Panc1 (cell line): ENCODE measurements around the gene EHMT2. TPM values are rescaled to one million over a fixed set of nuclear protein-coding genes. Genes with fewer than 3 reads are reported as not detected.
A peak's percentile ranks its signal among the peaks of the same experiment; 100 is the strongest.

Experiments used
- ATAC-seq: fragments of 200-7000 bp; cut with Tn5 transposase; 2 replicates; pipeline ENCODE4 v1.9.1; 2020; ENCODE audit warnings: mild to moderate bottlenecking, moderate library complexity
- BruUV-seq: library from RNA; stranded (reverse); fragments of 400-500 nt; replicated peaks from 2 replicates; lab custom pipeline; 2021; lab: Mats Ljungman, UMichigan
- CTCF ChIA-PET: fragments of 300-600 bp; sonication (Branson Sonifier 250); formaldehyde crosslinking; loops from one replicate; lab custom pipeline; 2022; ENCODE audit warnings: antibody characterized with exemption; lab: Charles Lee
- POLR2A ChIA-PET: fragments of 300-600 bp; sonication (Branson Sonifier 250); formaldehyde crosslinking; loops from one replicate; lab custom pipeline; 2022; ENCODE audit warnings: antibody characterized with exemption; lab: Charles Lee
- DNase-seq: peaks from one replicate; pipeline ENCODE4 v3.0.0-alpha.2; 2010; ENCODE audit warnings: low read depth, low spot score
- H3K27ac ChIP-seq: 2 replicates; pipeline ENCODE4 v1.5.1; 2011; ENCODE audit warnings: mild to moderate bottlenecking, low read length, inconsistent platforms
- H3K27me3 ChIP-seq: fragments of 200-500 bp; sonication (Bioruptor generic); 2 replicates; pipeline ENCODE4 v1.6.0; 2014; ENCODE audit warnings: low read length, inconsistent platforms; ENCODE audit not compliant: control insufficient read depth, insufficient read depth
- H3K36me3 ChIP-seq: fragments of 200-500 bp; sonication (Bioruptor generic); 2 replicates; pipeline ENCODE4 v1.5.1; 2014; ENCODE audit warnings: inconsistent platforms, mild to moderate bottlenecking, low read length, moderate library complexity; ENCODE audit not compliant: control insufficient read depth, insufficient read depth
- H3K4me1 ChIP-seq: 2 replicates; pipeline ENCODE4 v1.5.1; 2011; ENCODE audit warnings: inconsistent platforms, mild to moderate bottlenecking, low read length, moderate library complexity; ENCODE audit not compliant: control insufficient read depth, insufficient read depth
- H3K4me3 ChIP-seq, 2 experiments: 2 replicates each; pipeline ENCODE4 v1.5.1; 2011 to 2012; ENCODE audit warnings: low read depth in 2 of 2, low read length in 2 of 2, mild to moderate bottlenecking in 2 of 2, inconsistent platforms in 1 of 2, moderate library complexity in 1 of 2
- H3K9me3 ChIP-seq: fragments of 200-500 bp; sonication (Bioruptor generic); 2 replicates; pipeline ENCODE4 v1.5.1; 2014; ENCODE audit warnings: low read depth, mild to moderate bottlenecking, inconsistent platforms, low read length, moderate library complexity; ENCODE audit not compliant: control insufficient read depth, insufficient read depth
- POLR2AphosphoS5 ChIP-seq: IDR thresholded peaks from 2 replicates; pipeline ENCODE4 v1.6.1; 2012; ENCODE audit warnings: mild to moderate bottlenecking, low read depth, low read length, moderate library complexity
- REST ChIP-seq, 2 experiments: IDR thresholded peaks; 2 replicates each; pipeline ENCODE4 v1.6.1; 2011 to 2012; ENCODE audit warnings: low read depth in 2 of 2, control low read depth in 1 of 2, low read length in 1 of 2, mild to moderate bottlenecking in 1 of 2, moderate library complexity in 1 of 2; ENCODE audit not compliant: insufficient read depth in 1 of 2
- SIN3A ChIP-seq: IDR thresholded peaks from 2 replicates; pipeline ENCODE4 v1.6.1; 2012; ENCODE audit warnings: low read depth, mild to moderate bottlenecking, low read length, moderate library complexity, borderline replicate concordance; ENCODE audit not compliant: insufficient read depth
- TCF7L2 ChIP-seq: IDR thresholded peaks from 2 replicates; pipeline ENCODE4 v1.6.1; 2011; ENCODE audit warnings: mild to moderate bottlenecking, low read depth, low read length, inconsistent platforms
- in situ Hi-C: cut with HindIII; loops from 2 replicates; pipeline ENCODE4 v1.10.0; 2016; ENCODE audit warnings: low sequenced_read_pairs, low pct_unique_long_range_greater_than_20kb
- intact Hi-C: fragments of 100-400 bp; cut with micrococcal nuclease; formaldehyde crosslinking; loops from one replicate; pipeline ENCODE4 v1.10.0; 2022; ENCODE audit not compliant: unreplicated experiment
- total RNA-seq: library from RNA; stranded (reverse); gene quantifications from one replicate; pipeline ENCODE4 v1.2.1, GENCODE V29; 2021; ENCODE audit not compliant: unreplicated experiment
- TF ChIP-seq, protein P1 (sequence below): fragments of 450-650 bp; IDR thresholded peaks from 2 replicates; pipeline ENCODE4 v1.5.1; 2017; ENCODE audit warnings: mild to moderate bottlenecking

Gene EHMT2
- total RNA-seq, 1 experiment from 2014 or later, result 60.4 TPM

- in situ Hi-C loops, result no loop called here
- no TSS peak for BruUV-seq
- Histone ChIP-seq H3K27me3 (no peaks in the 10 kb centered on the region), H3K36me3 (no peaks in the 10 kb centered on the region), H3K4me1 (peaks cover 36% of the 10 kb centered on the region), H3K9me3 (no peaks in the 10 kb centered on the region), H3K27ac (peak overlapping the region; percentile 62), H3K4me3 (no peak overlapping the region)
- intact Hi-C loops, result no loop called here
- ATAC-seq, result no peak
- TF ChIP-seq REST (IDR thresholded peaks at IDR 0.05; ENCODE audit: insufficient read depth in 1 of 2, low read depth in 2 of 2, low read length in 1 of 2) (no peak), POLR2AphosphoS5 (no peak), TCF7L2 (no peak), SIN3A (no peak)
- TF ChIP-seq, protein P1, sequence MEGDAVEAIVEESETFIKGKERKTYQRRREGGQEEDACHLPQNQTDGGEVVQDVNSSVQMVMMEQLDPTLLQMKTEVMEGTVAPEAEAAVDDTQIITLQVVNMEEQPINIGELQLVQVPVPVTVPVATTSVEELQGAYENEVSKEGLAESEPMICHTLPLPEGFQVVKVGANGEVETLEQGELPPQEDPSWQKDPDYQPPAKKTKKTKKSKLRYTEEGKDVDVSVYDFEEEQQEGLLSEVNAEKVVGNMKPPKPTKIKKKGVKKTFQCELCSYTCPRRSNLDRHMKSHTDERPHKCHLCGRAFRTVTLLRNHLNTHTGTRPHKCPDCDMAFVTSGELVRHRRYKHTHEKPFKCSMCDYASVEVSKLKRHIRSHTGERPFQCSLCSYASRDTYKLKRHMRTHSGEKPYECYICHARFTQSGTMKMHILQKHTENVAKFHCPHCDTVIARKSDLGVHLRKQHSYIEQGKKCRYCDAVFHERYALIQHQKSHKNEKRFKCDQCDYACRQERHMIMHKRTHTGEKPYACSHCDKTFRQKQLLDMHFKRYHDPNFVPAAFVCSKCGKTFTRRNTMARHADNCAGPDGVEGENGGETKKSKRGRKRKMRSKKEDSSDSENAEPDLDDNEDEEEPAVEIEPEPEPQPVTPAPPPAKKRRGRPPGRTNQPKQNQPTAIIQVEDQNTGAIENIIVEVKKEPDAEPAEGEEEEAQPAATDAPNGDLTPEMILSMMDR, result no peak
- ChIA-PET CTCF (interaction anchor here (0.6 kb wide), 1 partner anchor 14 kb away, joined by 4 read pairs; no protein-coding TSS in a partner anchor), POLR2A (no interaction called here)
- no peak for DNase-seq
Measured at GRCh38 chr6:31871046-31871659, 26.3 kb downstream of the EHMT2 start.

DNA sequence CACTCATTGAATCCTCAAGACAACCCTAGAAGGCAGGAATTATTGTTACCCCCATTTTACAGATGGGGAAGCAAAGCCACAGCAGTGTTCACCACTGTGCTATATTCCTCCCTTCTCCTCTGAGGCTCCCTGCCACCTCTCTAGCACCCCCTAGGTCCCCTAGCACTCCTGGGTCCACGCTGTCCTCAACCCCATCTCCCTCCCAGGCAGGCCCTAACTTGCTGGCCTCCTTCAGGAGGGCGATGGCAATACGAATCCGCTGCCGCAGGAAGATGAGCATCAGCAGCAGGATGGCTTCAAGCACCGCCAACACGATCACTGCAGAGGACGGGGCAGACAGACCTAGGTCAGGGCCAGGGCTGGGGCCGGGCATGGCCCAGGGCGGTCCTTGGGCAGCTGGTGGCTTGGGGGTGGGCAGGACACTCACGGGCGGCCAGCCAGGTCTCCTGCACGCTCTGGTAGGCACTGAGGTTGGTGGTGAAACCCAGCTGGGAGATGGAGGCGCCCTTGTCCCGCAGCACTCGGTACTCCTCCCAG lies 27.0 kb downstream of the EHMT2 start:
- DNase-seq, result no peak
- Histone ChIP-seq H3K4me1 (peaks cover 38% of the 10 kb centered on the region), H3K36me3 (no peaks in the 10 kb centered on the region), H3K4me3 (no peak overlapping the region), H3K27ac (peak overlapping the region; percentile 62), H3K9me3 (no peaks in the 10 kb centered on the region), H3K27me3 (no peaks in the 10 kb centered on the region)
- BruUV-seq, result no TSS peak
- peak; percentile 27; the same call in 1 of the 2 replicates for ATAC-seq
- intact Hi-C loops (no loop called here), in situ Hi-C loops (no loop called here)
- TF ChIP-seq, protein P1, result no peak
- TF ChIP-seq SIN3A (no peak), REST (IDR thresholded peaks at IDR 0.05; ENCODE audit: insufficient read depth in 1 of 2, low read depth in 2 of 2, low read length in 1 of 2) (no peak), TCF7L2 (no peak), POLR2AphosphoS5 (no peak)
- CTCF ChIA-PET, result interaction anchor here (0.6 kb wide), 1 partner anchor 14 kb away, joined by 4 read pairs; no protein-coding TSS in a partner anchor
- POLR2A ChIA-PET, result no interaction called here
